GM19463 (cell line): Measurements from ENCODE around the gene DIDO1.
"Not testable (repeated sequence)": the region's sequence is repeated elsewhere in the genome, so short reads cannot be mapped to it uniquely, and the experiment has no call there.

Source experiments
- ATAC-seq: cut with Tn5 transposase; IDR thresholded peaks from one replicate; pipeline ENCODE4 v1.9.1; 2021; ENCODE audit warnings: mild to moderate bottlenecking, moderate library complexity; ENCODE audit not compliant: unreplicated experiment

DIDO1 gene

GRCh38 chr20:62962891-62963613, 36.7 kb upstream of the DIDO1 start:
- ATAC-seq: no peak

- ATAC-seq: no peak
These were observed 36.0 kb upstream of the DIDO1 start for GRCh38 chr20:62962221-62962879.

GRCh38 chr20:62961799-62962198, 35.5 kb upstream of the DIDO1 start:
- ATAC-seq: no peak

GRCh38 chr20:62961310-62961783, 35.0 kb upstream of the DIDO1 start:
- ATAC-seq: no peak

GRCh38 chr20:62960446-62961309, 34.4 kb upstream of the DIDO1 start:
- not testable (repeated sequence) for ATAC-seq

- no peak for ATAC-seq
These were observed 33.7 kb upstream of the DIDO1 start for GRCh38 chr20:62959998-62960436.

GRCh38 chr20:62959101-62959971, 33.0 kb upstream of the DIDO1 start:
- ATAC-seq: no peak

- no peak for ATAC-seq
These were observed 32.2 kb upstream of the DIDO1 start for GRCh38 chr20:62958388-62959100.

GRCh38 chr20:62957136-62958117, 31.1 kb upstream of the DIDO1 start:
- ATAC-seq: no peak

GRCh38 chr20:62956387-62957135, 30.3 kb upstream of the DIDO1 start:
- ATAC-seq: no peak

GRCh38 chr20:62955519-62956386, 29.4 kb upstream of the DIDO1 start:
- no peak for ATAC-seq

GRCh38 chr20:62953839-62954703, 27.8 kb upstream of the DIDO1 start:
- ATAC-seq: peak; percentile 71

GRCh38 chr20:62952968-62953838, 26.9 kb upstream of the DIDO1 start:
- ATAC-seq: no peak

- ATAC-seq: peak; percentile 68
These were observed 26.2 kb upstream of the DIDO1 start, which contains the start of gene SLC17A9 for GRCh38 chr20:62952373-62952967. Gene SLC17A9, plus strand, starts transcription at chr20:62952709. Its CDS starts 122 bp downstream, at chr20:62952831.
